ENCODE data around the gene CCDC15.

Gene CCDC15

GRCh38 chr11:124937336-124937935, 16.6 kb upstream of the CCDC15 start:
- no peaks in the 10 kb centered on the region for H3K9me2 ChIP-seq (ENCODE audit: low read depth, low read length)
- H3K79me2 ChIP-seq (ENCODE audit: insufficient read depth, low read length), result no peaks in the 10 kb centered on the region
- no peak overlapping the region for H3K4me3 ChIP-seq (ENCODE audit: low read depth, low read length, poor library complexity, severe bottlenecking)
- H3K36me3 ChIP-seq (ENCODE audit: insufficient read depth, low read length), result no peaks in the 10 kb centered on the region
- H3K4me1 ChIP-seq (ENCODE audit: insufficient read depth, low read length, severe bottlenecking), result no peaks in the 10 kb centered on the region
- H2AFZ ChIP-seq (ENCODE audit: low read length), result no peak overlapping the region
- no peak overlapping the region for H3K27ac ChIP-seq (ENCODE audit: low read depth, low read length, poor library complexity, severe bottlenecking)
- no peak overlapping the region for H3K4me2 ChIP-seq (ENCODE audit: low read length)
- TF ChIP-seq EZH2 (IDR thresholded peaks at IDR 0.05; ENCODE audit: borderline replicate concordance, low read length), result no peak
- no peak for TF ChIP-seq CTCF (IDR thresholded peaks at IDR 0.05; ENCODE audit: low read length)
- no peaks in the 10 kb centered on the region for H4K20me1 ChIP-seq (ENCODE audit: insufficient read depth, low read length)
- no peaks in the 10 kb centered on the region for H3K9me3 ChIP-seq (ENCODE audit: low read length)
- no peaks in the 10 kb centered on the region for H3K27me3 ChIP-seq (ENCODE audit: insufficient read depth, low read length)
- H3F3A ChIP-seq (ENCODE audit: insufficient read depth, low read length), result no peaks in the 10 kb centered on the region
- no peak overlapping the region for H3K9ac ChIP-seq (ENCODE audit: low read length)

GRCh38 chr11:124938206-124938765, 15.7 kb upstream of the CCDC15 start:
- TF ChIP-seq CTCF (IDR thresholded peaks at IDR 0.05; ENCODE audit: low read length) (no peak), EZH2 (IDR thresholded peaks at IDR 0.05; ENCODE audit: borderline replicate concordance, low read length) (no peak)
- no peak overlapping the region for H3K27ac ChIP-seq (ENCODE audit: low read depth, low read length, poor library complexity, severe bottlenecking)
- H3K4me3 ChIP-seq (ENCODE audit: low read depth, low read length, poor library complexity, severe bottlenecking), result no peak overlapping the region

GRCh38 chr11:124938970-124939369, 15.0 kb upstream of the CCDC15 start:
- H3K36me3 ChIP-seq (ENCODE audit: insufficient read depth, low read length), result no peaks in the 10 kb centered on the region
- H3K27me3 ChIP-seq (ENCODE audit: insufficient read depth, low read length), result no peaks in the 10 kb centered on the region
- no peak overlapping the region for H3K9ac ChIP-seq (ENCODE audit: low read length)
- no peaks in the 10 kb centered on the region for H3K9me2 ChIP-seq (ENCODE audit: low read depth, low read length)
- no peaks in the 10 kb centered on the region for H3K79me2 ChIP-seq (ENCODE audit: insufficient read depth, low read length)
- no peak overlapping the region for H3K4me2 ChIP-seq (ENCODE audit: low read length)
- H2AFZ ChIP-seq (ENCODE audit: low read length), result no peak overlapping the region
- no peaks in the 10 kb centered on the region for H3F3A ChIP-seq (ENCODE audit: insufficient read depth, low read length)
- H4K20me1 ChIP-seq (ENCODE audit: insufficient read depth, low read length), result no peaks in the 10 kb centered on the region
- H3K27ac ChIP-seq (ENCODE audit: low read depth, low read length, poor library complexity, severe bottlenecking), result no peak overlapping the region
- H3K4me3 ChIP-seq (ENCODE audit: low read depth, low read length, poor library complexity, severe bottlenecking), result no peak overlapping the region
- TF ChIP-seq CTCF (IDR thresholded peaks at IDR 0.05; ENCODE audit: low read length) (no peak), EZH2 (IDR thresholded peaks at IDR 0.05; ENCODE audit: borderline replicate concordance, low read length) (no peak)
- no peaks in the 10 kb centered on the region for H3K9me3 ChIP-seq (ENCODE audit: low read length)
- H3K4me1 ChIP-seq (ENCODE audit: insufficient read depth, low read length, severe bottlenecking), result no peaks in the 10 kb centered on the region

More at GRCh38 chr11:124938206-124938765, 15.7 kb upstream of the CCDC15 start:
- H3K27me3 ChIP-seq (ENCODE audit: insufficient read depth, low read length), result no peaks in the 10 kb centered on the region
- H3F3A ChIP-seq (ENCODE audit: insufficient read depth, low read length), result no peaks in the 10 kb centered on the region
- H3K79me2 ChIP-seq (ENCODE audit: insufficient read depth, low read length), result no peaks in the 10 kb centered on the region
- H3K9me3 ChIP-seq (ENCODE audit: low read length), result no peaks in the 10 kb centered on the region
- H3K9me2 ChIP-seq (ENCODE audit: low read depth, low read length), result no peaks in the 10 kb centered on the region
- H2AFZ ChIP-seq (ENCODE audit: low read length), result no peak overlapping the region
- H3K36me3 ChIP-seq (ENCODE audit: insufficient read depth, low read length), result no peaks in the 10 kb centered on the region
- H3K9ac ChIP-seq (ENCODE audit: low read length), result no peak overlapping the region
- no peaks in the 10 kb centered on the region for H4K20me1 ChIP-seq (ENCODE audit: insufficient read depth, low read length)
- no peak overlapping the region for H3K4me2 ChIP-seq (ENCODE audit: low read length)
- H3K4me1 ChIP-seq (ENCODE audit: insufficient read depth, low read length, severe bottlenecking), result no peaks in the 10 kb centered on the region
